ENCODE data around the gene WIPI1. TPM values are rescaled to one million over a fixed set of nuclear protein-coding genes. Genes with fewer than 3 reads are reported as not detected.

Gene WIPI1
- polyA plus RNA-seq, 1 donor (not counting 4 experiments of a cell fraction or from before 2014, with no cell fraction given): 49.4 TPM

DNA sequence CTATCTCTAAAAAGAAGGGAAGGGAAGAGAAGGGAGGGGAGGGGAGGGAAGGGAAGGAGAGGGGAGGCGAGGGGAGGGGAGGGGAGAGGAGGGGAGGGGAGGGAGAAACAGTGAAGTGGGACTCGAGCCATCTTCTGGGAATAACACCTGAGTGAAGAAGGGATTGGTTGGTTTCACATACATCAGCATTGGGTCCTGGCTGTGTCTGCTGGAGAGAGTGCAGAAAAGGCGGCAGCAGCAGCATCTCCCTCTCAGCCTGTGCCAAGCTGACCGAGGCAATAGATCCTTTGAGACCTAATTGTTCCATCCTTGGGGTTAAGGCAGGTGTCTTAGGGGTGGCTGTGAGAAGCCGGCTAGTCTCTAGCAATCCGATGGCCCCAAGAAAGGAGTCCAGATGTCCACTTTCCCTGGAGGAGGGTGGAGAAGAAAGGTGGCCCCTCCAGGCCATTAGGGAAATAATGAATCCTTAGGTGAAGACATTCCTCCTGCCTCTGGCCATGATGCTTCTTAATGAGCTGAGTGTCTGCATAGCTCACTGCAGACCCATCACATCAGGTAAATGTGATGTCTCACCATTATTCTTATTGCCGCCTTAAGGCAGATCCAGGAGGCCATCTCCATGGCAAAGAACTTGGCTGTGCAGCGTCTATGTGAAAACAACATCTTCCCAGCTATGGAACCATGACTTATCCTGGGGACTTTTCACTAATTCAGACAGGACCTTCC lies 71.6 kb downstream of the WIPI1 start:
- DNase-seq (ENCODE audit: low read depth, low spot score) (no peak), FAIRE-seq (no peak)
- TF ChIP-seq, protein P1, sequence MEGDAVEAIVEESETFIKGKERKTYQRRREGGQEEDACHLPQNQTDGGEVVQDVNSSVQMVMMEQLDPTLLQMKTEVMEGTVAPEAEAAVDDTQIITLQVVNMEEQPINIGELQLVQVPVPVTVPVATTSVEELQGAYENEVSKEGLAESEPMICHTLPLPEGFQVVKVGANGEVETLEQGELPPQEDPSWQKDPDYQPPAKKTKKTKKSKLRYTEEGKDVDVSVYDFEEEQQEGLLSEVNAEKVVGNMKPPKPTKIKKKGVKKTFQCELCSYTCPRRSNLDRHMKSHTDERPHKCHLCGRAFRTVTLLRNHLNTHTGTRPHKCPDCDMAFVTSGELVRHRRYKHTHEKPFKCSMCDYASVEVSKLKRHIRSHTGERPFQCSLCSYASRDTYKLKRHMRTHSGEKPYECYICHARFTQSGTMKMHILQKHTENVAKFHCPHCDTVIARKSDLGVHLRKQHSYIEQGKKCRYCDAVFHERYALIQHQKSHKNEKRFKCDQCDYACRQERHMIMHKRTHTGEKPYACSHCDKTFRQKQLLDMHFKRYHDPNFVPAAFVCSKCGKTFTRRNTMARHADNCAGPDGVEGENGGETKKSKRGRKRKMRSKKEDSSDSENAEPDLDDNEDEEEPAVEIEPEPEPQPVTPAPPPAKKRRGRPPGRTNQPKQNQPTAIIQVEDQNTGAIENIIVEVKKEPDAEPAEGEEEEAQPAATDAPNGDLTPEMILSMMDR (optimal IDR thresholded peaks at IDR 0.05 in 1 of 3, IDR thresholded peaks at IDR 0.05 in 1 of 3, conservative IDR thresholded peaks at IDR 0.05 in 1 of 3; ENCODE audit: extremely low read depth in 1 of 3, insufficient read depth in 2 of 3, low read length in 3 of 3): no peak
- no peak for TF ChIP-seq EZH2 (IDR thresholded peaks at IDR 0.05; ENCODE audit: low read length)
- H3K9me1 ChIP-seq (ENCODE audit: control insufficient read depth, extremely low read depth, insufficient read depth, low read length): no peaks in the 10 kb centered on the region
- H3K4me2 ChIP-seq (ENCODE audit: control insufficient read depth, extremely low read depth, insufficient read depth, low read depth, low read length): no peak overlapping the region
- peaks cover 5% of the 10 kb centered on the region for H3K27me3 ChIP-seq (ENCODE audit: control insufficient read depth, extremely low read depth, insufficient read depth, low read length)
- no peak overlapping the region for H3K27ac ChIP-seq (ENCODE audit: control insufficient read depth, insufficient read depth, low read length)
- no peak overlapping the region for H3K4me3 ChIP-seq (ENCODE audit: control insufficient read depth in 2 of 3, extremely low read depth in 1 of 3, insufficient read depth in 2 of 3, low read depth in 1 of 3, low read length in 3 of 3)
- no peaks in the 10 kb centered on the region for H4K20me1 ChIP-seq (ENCODE audit: control insufficient read depth, extremely low read depth, insufficient read depth, low read length)
- H3K9me3 ChIP-seq (ENCODE audit: control insufficient read depth, low read depth, low read length): no peaks in the 10 kb centered on the region
- H3K79me2 ChIP-seq (ENCODE audit: control insufficient read depth, insufficient read depth, low read length): no peaks in the 10 kb centered on the region
- no peaks in the 10 kb centered on the region for H3K36me3 ChIP-seq (ENCODE audit: control insufficient read depth in 2 of 2, extremely low read depth in 1 of 2, insufficient read depth in 2 of 2, low read length in 2 of 2)
- no peak overlapping the region for H2AFZ ChIP-seq (ENCODE audit: control insufficient read depth, low read length)
- peaks cover 2% of the 10 kb centered on the region for H3K4me1 ChIP-seq (ENCODE audit: control insufficient read depth, extremely low read depth, insufficient read depth, low read length)
- no peak overlapping the region for H3K9ac ChIP-seq (ENCODE audit: control insufficient read depth, extremely low read depth, insufficient read depth, low read length)
- dilution Hi-C loops (cut with MboI; ENCODE audit: extremely low pct_ligation_motif_present, low sequenced_read_pairs): no loop called here

DNA sequence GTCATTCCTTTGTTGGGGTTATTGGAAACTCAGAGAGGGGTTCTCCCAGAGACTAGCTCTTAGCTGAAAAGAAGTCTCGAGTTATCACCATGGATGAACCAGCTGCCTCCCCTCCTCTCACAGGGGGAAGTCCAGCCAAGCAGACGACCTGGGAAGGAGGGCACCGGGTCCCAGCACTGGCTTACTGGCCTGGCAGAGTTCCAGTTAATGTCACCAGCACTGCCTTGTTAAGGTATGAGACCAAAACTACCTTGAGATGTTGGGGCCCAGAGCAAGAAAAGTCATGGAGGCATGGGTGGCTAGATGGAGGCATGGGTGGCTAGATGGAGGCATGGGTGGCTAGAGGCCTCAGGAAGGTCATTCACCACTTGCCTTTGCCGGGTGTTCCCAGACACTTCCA lies 72.4 kb downstream of the WIPI1 start:
- Histone ChIP-seq H3K9ac (ENCODE audit: control insufficient read depth, extremely low read depth, insufficient read depth, low read length) (no peak overlapping the region), H4K20me1 (ENCODE audit: control insufficient read depth, extremely low read depth, insufficient read depth, low read length) (no peaks in the 10 kb centered on the region), H3K9me3 (ENCODE audit: control insufficient read depth, low read depth, low read length) (no peaks in the 10 kb centered on the region), H3K27me3 (ENCODE audit: control insufficient read depth, extremely low read depth, insufficient read depth, low read length) (peaks cover 5% of the 10 kb centered on the region), H3K9me1 (ENCODE audit: control insufficient read depth, extremely low read depth, insufficient read depth, low read length) (no peaks in the 10 kb centered on the region), H3K4me3 (ENCODE audit: control insufficient read depth in 2 of 3, extremely low read depth in 1 of 3, insufficient read depth in 2 of 3, low read depth in 1 of 3, low read length in 3 of 3) (no peak overlapping the region), H3K4me2 (ENCODE audit: control insufficient read depth, extremely low read depth, insufficient read depth, low read depth, low read length) (no peak overlapping the region), H3K4me1 (ENCODE audit: control insufficient read depth, extremely low read depth, insufficient read depth, low read length) (peaks cover 2% of the 10 kb centered on the region), H3K79me2 (ENCODE audit: control insufficient read depth, insufficient read depth, low read length) (no peaks in the 10 kb centered on the region), H3K36me3 (ENCODE audit: control insufficient read depth in 2 of 2, extremely low read depth in 1 of 2, insufficient read depth in 2 of 2, low read length in 2 of 2) (no peaks in the 10 kb centered on the region), H3K27ac (ENCODE audit: control insufficient read depth, insufficient read depth, low read length) (no peak overlapping the region), H2AFZ (ENCODE audit: control insufficient read depth, low read length) (no peak overlapping the region)
- dilution Hi-C loops (cut with MboI; ENCODE audit: extremely low pct_ligation_motif_present, low sequenced_read_pairs): no loop called here
- DNase-seq (ENCODE audit: low read depth, low spot score) (no peak), FAIRE-seq (no peak)
- no peak for TF ChIP-seq EZH2 (IDR thresholded peaks at IDR 0.05; ENCODE audit: low read length)
- TF ChIP-seq, protein P1 (optimal IDR thresholded peaks at IDR 0.05 in 1 of 3, IDR thresholded peaks at IDR 0.05 in 1 of 3, conservative IDR thresholded peaks at IDR 0.05 in 1 of 3; ENCODE audit: extremely low read depth in 1 of 3, insufficient read depth in 2 of 3, low read length in 3 of 3): no peak

Data from keratinocyte (primary cell).